Duodenal mucosa (tissue), 2 donors: ENCODE data around the gene STAT6.
A peak's percentile ranks its signal among the peaks of the same experiment; 100 is the strongest.

Experiments
- H3K27ac ChIP-seq: one replicate; pipeline ENCODE4 v1.7.0; 2013; ENCODE audit warnings: low read depth, low read length
- H3K27me3 ChIP-seq, 2 donors: one replicate each; pipeline ENCODE4 v1.7.0; 2013; ENCODE audit warnings: low read length in 2 of 2, control low read depth in 1 of 2; ENCODE audit not compliant: insufficient read depth in 2 of 2, control insufficient read depth in 1 of 2
- H3K36me3 ChIP-seq, 2 donors: one replicate each; pipeline ENCODE4 v1.7.0; 2013; ENCODE audit warnings: low read length in 2 of 2, control low read depth in 1 of 2; ENCODE audit not compliant: insufficient read depth in 2 of 2, control insufficient read depth in 1 of 2
- H3K4me1 ChIP-seq, 2 donors: one replicate each; pipeline ENCODE4 v1.7.0; 2013; ENCODE audit warnings: low read length in 2 of 2, control low read depth in 1 of 2; ENCODE audit not compliant: insufficient read depth in 2 of 2, control insufficient read depth in 1 of 2
- H3K4me3 ChIP-seq, 2 donors: one replicate each; pipeline ENCODE4 v1.7.0; 2013; ENCODE audit warnings: low read length in 2 of 2, low read depth in 1 of 2
- H3K9ac ChIP-seq, 2 donors: one replicate each; pipeline ENCODE4 v1.7.0; 2013; ENCODE audit warnings: low read length in 2 of 2, low read depth in 1 of 2
- H3K9me3 ChIP-seq, 2 donors: one replicate each; pipeline ENCODE4 v1.7.0; 2013; ENCODE audit warnings: low read length in 2 of 2, control low read depth in 1 of 2; ENCODE audit not compliant: control insufficient read depth in 1 of 2

STAT6 gene

GRCh38 chr12:57154076-57154475 is 42.9 kb upstream of the STAT6 start:
- H3K4me3 ChIP-seq, result no peak overlapping the region
- no peak overlapping the region for H3K27ac ChIP-seq
- H3K9me3 ChIP-seq, result no peaks in the 10 kb centered on the region
- H3K4me1 ChIP-seq, result peaks cover 37 to 38% of the 10 kb centered on the region in 2 donors
- no peak overlapping the region for H3K9ac ChIP-seq
- H3K27me3 ChIP-seq, result no peaks in the 10 kb centered on the region
- H3K36me3 ChIP-seq, result peaks cover 27 to 66% of the 10 kb centered on the region in 2 donors

GRCh38 chr12:57153415-57153997 is 42.3 kb upstream of the STAT6 start:
- no peak overlapping the region for H3K27ac ChIP-seq
- no peaks in the 10 kb centered on the region for H3K9me3 ChIP-seq
- H3K27me3 ChIP-seq, result no peaks in the 10 kb centered on the region
- no peak overlapping the region for H3K9ac ChIP-seq
- peaks cover 38 to 39% of the 10 kb centered on the region in 2 donors for H3K4me1 ChIP-seq
- H3K36me3 ChIP-seq, result peaks cover 27 to 60% of the 10 kb centered on the region in 2 donors
- no peak overlapping the region for H3K4me3 ChIP-seq

- H3K9ac ChIP-seq, result no peak overlapping the region
- H3K9me3 ChIP-seq, result no peaks in the 10 kb centered on the region
- peaks cover 20 to 52% of the 10 kb centered on the region in 2 donors for H3K36me3 ChIP-seq
- no peaks in the 10 kb centered on the region for H3K27me3 ChIP-seq
- H3K4me1 ChIP-seq, result peaks cover 46% of the 10 kb centered on the region in 2 donors
- H3K4me3 ChIP-seq, result no peak overlapping the region
- peak overlapping the region; percentile 54 for H3K27ac ChIP-seq
Observed at GRCh38 chr12:57152639-57153038, 41.5 kb upstream of the STAT6 start.

- Histone ChIP-seq H3K4me3 (no peak overlapping the region), H3K9ac (no peak overlapping the region), H3K27ac (peak overlapping the region; percentile 54), H3K36me3 (peaks cover 18 to 45% of the 10 kb centered on the region in 2 donors), H3K4me1 (peaks cover 53% of the 10 kb centered on the region in 2 donors), H3K9me3 (no peaks in the 10 kb centered on the region), H3K27me3 (no peaks in the 10 kb centered on the region)
Observed at GRCh38 chr12:57151741-57152630, 40.8 kb upstream of the STAT6 start.

GRCh38 chr12:57150400-57151000 is 39.3 kb upstream of the STAT6 start:
- H3K9ac ChIP-seq, result no peak overlapping the region
- H3K27me3 ChIP-seq, result no peaks in the 10 kb centered on the region
- no peak overlapping the region for H3K4me3 ChIP-seq
- H3K36me3 ChIP-seq, result peaks cover 19 to 34% of the 10 kb centered on the region in 2 donors
- no peaks in the 10 kb centered on the region for H3K9me3 ChIP-seq
- no peak overlapping the region for H3K27ac ChIP-seq
- peaks cover 67% of the 10 kb centered on the region in 2 donors for H3K4me1 ChIP-seq

DNA sequence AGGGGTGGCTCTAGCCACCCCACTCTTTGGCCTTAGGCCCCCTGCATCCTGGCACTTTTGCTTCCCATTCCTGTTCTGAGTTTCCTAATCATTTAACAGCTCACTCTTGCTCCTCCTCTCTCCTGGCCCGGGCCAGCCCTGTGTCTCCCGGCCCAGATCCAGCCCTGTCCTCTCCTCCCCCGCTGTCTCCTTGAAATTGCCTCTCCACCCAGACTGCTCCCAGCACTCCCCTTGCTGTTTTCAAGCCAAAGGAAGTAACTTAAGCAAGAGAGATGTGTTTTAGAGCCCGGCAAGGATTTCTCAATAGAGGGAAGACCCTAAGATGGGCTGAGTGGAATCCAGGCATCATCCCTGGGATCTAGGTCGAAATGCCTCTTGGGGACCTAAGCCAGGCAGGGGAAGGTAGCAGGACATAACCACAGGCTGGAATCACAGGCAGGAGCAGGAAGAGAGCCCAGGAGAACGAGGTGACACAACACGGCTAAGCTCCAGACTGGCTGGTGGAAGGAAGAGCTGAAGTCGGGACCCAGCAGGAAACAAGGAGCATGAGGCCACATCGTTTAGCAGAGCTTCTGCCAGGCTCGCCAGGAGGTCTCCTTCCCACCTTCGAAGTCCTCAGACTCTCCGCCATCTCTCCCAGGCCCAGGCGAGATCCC is 38.2 kb upstream of the STAT6 start:
- Histone ChIP-seq H3K27ac (peak overlapping the region; percentile 67), H3K4me3 (peak overlapping the region; percentile 3 to 25), H3K4me1 (peaks cover 65 to 71% of the 10 kb centered on the region in 2 donors)

DNA sequence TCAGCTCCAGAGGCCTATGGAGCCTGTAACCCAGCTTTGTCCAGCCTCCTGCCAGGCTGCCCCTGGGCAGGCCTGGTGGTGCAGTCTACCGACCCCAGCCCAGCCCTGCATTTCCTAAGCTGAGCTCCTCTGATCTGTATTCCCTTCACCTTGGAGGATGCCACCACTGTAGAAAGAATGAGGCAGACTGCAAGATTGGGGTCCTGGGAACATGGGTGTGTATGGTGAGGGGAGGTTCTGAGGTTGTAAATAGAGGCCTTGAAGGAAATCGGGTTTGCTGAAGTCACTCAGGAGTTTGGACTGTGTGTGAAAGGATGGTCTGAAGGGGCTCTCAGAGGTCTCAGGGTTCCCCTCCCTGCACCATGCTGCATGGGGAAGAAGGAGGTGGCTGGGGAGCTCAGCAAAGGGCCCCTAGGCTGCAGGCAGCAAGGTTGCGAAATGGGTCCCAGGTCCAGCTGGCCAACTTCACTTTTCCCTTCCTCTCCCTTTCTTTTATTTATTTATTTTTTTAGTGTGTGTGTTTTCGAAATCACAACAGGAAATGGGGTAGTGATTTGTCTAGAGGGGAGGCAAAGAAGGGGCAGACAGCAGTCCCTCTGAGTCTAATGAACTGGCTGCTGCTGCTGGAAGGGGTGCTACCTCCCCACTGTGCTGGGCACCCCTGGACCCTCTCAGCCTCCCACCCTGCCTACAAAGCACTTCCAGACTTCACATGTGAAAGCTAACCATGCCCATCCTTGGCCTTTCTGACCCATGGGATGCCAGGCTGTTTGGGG is 37.5 kb upstream of the STAT6 start:
- Histone ChIP-seq H3K36me3 (peaks cover 16 to 32% of the 10 kb centered on the region in 2 donors), H3K9me3 (no peaks in the 10 kb centered on the region)

More for the DNA sequence above, 38.2 kb upstream of the STAT6 start:
- H3K9ac ChIP-seq, result peak overlapping the region; percentile 40 to 45
- no peaks in the 10 kb centered on the region for H3K27me3 ChIP-seq
- no peaks in the 10 kb centered on the region for H3K9me3 ChIP-seq
- peaks cover 13 to 34% of the 10 kb centered on the region in 2 donors for H3K36me3 ChIP-seq

GRCh38 chr12:57146961-57147944 is 36.1 kb upstream of the STAT6 start, which contains the start of gene LRP1-AS:
Gene LRP1-AS, minus strand, starts transcription at chr12:57147619.
- peaks cover 58 to 63% of the 10 kb centered on the region in 2 donors for H3K4me1 ChIP-seq
- H3K27ac ChIP-seq, result peak within 1 kb of the TSS; percentile 53
- H3K27me3 ChIP-seq, result no peaks in the 10 kb centered on the region
- peak within 1 kb of the TSS; percentile 34 to 45 for H3K9ac ChIP-seq
- no peaks in the 10 kb centered on the region for H3K9me3 ChIP-seq
- H3K36me3 ChIP-seq, result peaks cover 23 to 42% of the 10 kb centered on the region in 2 donors
- peak within 1 kb of the TSS; percentile 44 to 50 for H3K4me3 ChIP-seq

More for the DNA sequence above, 37.5 kb upstream of the STAT6 start:
- Histone ChIP-seq H3K4me1 (peaks cover 63 to 71% of the 10 kb centered on the region in 2 donors), H3K27me3 (no peaks in the 10 kb centered on the region), H3K9ac (peak overlapping the region; percentile 40 to 45), H3K27ac (peak overlapping the region; percentile 67), H3K4me3 (peak overlapping the region; percentile 3 to 32)
